HUES64 (cell line): ENCODE measurements around the gene TLE6.
A peak's percentile ranks its signal among the peaks of the same experiment; 100 is the strongest.

Experiments used
- H3K27ac ChIP-seq: 2 replicates; pipeline ENCODE4 v1.7.0; 2013; ENCODE audit warnings: low read depth, low read length, inconsistent platforms
- H3K27me3 ChIP-seq: 2 replicates; pipeline ENCODE4 v1.6.1; 2013; ENCODE audit warnings: mild to moderate bottlenecking, low read length; ENCODE audit not compliant: insufficient read depth
- H3K36me3 ChIP-seq: 2 replicates; pipeline ENCODE4 v1.6.1; 2013; ENCODE audit warnings: mild to moderate bottlenecking, low read length; ENCODE audit not compliant: insufficient read depth
- H3K4me1 ChIP-seq: 2 replicates; pipeline ENCODE4 v1.6.1; 2013; ENCODE audit warnings: mild to moderate bottlenecking, low read length, moderate library complexity; ENCODE audit not compliant: insufficient read depth
- H3K4me3 ChIP-seq: 2 replicates; pipeline ENCODE4 v1.5.1; 2013; ENCODE audit warnings: mild to moderate bottlenecking, low read length, moderate library complexity
- H3K9ac ChIP-seq: 2 replicates; pipeline ENCODE4 v1.6.1; 2013; ENCODE audit warnings: mild to moderate bottlenecking, low read depth, low read length
- H3K9me3 ChIP-seq: 2 replicates; pipeline ENCODE4 v1.6.1; 2013; ENCODE audit warnings: low read depth, low read length; ENCODE audit not compliant: insufficient read depth
- WGBS: fragments of 150-250, 120-280 bp; methylation state at CpG from one replicate; pipeline ENCODE4 v1.1.7; 2013; ENCODE audit warnings: missing lambda C conversion rate; 5-methylcytosine and 5-hydroxymethylcytosine counted together

The TLE6 gene

GRCh38 chr19:2976609-2977000, 759 bp upstream of the TLE6 start:
- H3K36me3 ChIP-seq, result no peaks in the 10 kb centered on the region
- H3K27ac ChIP-seq, result no peak overlapping the region
- no peak overlapping the region for H3K9ac ChIP-seq
- H3K27me3 ChIP-seq, result peaks cover 58% of the 10 kb centered on the region
- H3K4me3 ChIP-seq, result peak overlapping the region; percentile 65
- peaks cover 8% of the 10 kb centered on the region; the same call in 1 of the 2 replicates for H3K4me1 ChIP-seq
- 7% methylated on average over 15 of the region's 15 CpGs for WGBS
- H3K9me3 ChIP-seq, result no peaks in the 10 kb centered on the region

GRCh38 chr19:2977746-2978138, 378 bp downstream of the TLE6 start:
- Histone ChIP-seq H3K27ac (no peak overlapping the region; the same call in 1 of the 2 replicates), H3K4me3 (peak overlapping the region; percentile 39), H3K9ac (no peak overlapping the region), H3K4me1 (peaks cover 12% of the 10 kb centered on the region), H3K27me3 (peaks cover 66% of the 10 kb centered on the region), H3K36me3 (no peaks in the 10 kb centered on the region), H3K9me3 (no peaks in the 10 kb centered on the region)
- WGBS, result 13% methylated on average over 9 of the region's 10 CpGs

- no peaks in the 10 kb centered on the region for H3K36me3 ChIP-seq
- peaks cover 71% of the 10 kb centered on the region for H3K27me3 ChIP-seq
- H3K4me3 ChIP-seq, result peak overlapping the region; percentile 39; the same call in 1 of the 2 replicates
- H3K4me1 ChIP-seq, result peaks cover 17% of the 10 kb centered on the region
- 61% methylated on average over 11 of the region's 11 CpGs for WGBS
- H3K9me3 ChIP-seq, result no peaks in the 10 kb centered on the region
- no peak overlapping the region for H3K27ac ChIP-seq
- no peak overlapping the region for H3K9ac ChIP-seq
Observed at GRCh38 chr19:2978166-2978767, 903 bp downstream of the TLE6 start.

- peaks cover 77% of the 10 kb centered on the region for H3K27me3 ChIP-seq
- H3K27ac ChIP-seq, result no peak overlapping the region
Observed at GRCh38 chr19:2978772-2979171, 1.4 kb downstream of the TLE6 start.

GRCh38 chr19:2981898-2982297, 4.5 kb downstream of the TLE6 start:
- H3K4me1 ChIP-seq, result peaks cover 16% of the 10 kb centered on the region
- H3K27ac ChIP-seq, result no peak overlapping the region
- H3K4me3 ChIP-seq, result no peak overlapping the region
- H3K9me3 ChIP-seq, result no peaks in the 10 kb centered on the region
- no peak overlapping the region for H3K9ac ChIP-seq
- WGBS, result 77% methylated on average over 5 of the region's 5 CpGs
- peaks cover 72% of the 10 kb centered on the region for H3K27me3 ChIP-seq
- H3K36me3 ChIP-seq, result no peaks in the 10 kb centered on the region

More at GRCh38 chr19:2978772-2979171, 1.4 kb downstream of the TLE6 start:
- 85% methylated on average over 9 of the region's 9 CpGs for WGBS
- Histone ChIP-seq H3K4me3 (no peak overlapping the region), H3K4me1 (peaks cover 19% of the 10 kb centered on the region), H3K9ac (no peak overlapping the region), H3K9me3 (no peaks in the 10 kb centered on the region), H3K36me3 (no peaks in the 10 kb centered on the region)

- WGBS, result 38% methylated on average over 8 of the region's 8 CpGs
- Histone ChIP-seq H3K27me3 (peaks cover 73% of the 10 kb centered on the region), H3K4me1 (peaks cover 21% of the 10 kb centered on the region), H3K9ac (no peak overlapping the region), H3K9me3 (no peaks in the 10 kb centered on the region), H3K36me3 (no peaks in the 10 kb centered on the region), H3K27ac (no peak overlapping the region), H3K4me3 (no peak overlapping the region)
Observed at GRCh38 chr19:2982561-2982960, 5.2 kb downstream of the TLE6 start.

- no peak overlapping the region for H3K27ac ChIP-seq
- no peak overlapping the region for H3K4me3 ChIP-seq
- peaks cover 72% of the 10 kb centered on the region for H3K27me3 ChIP-seq
- no peak overlapping the region for H3K9ac ChIP-seq
- 21% methylated on average over 10 of the region's 10 CpGs for WGBS
- H3K4me1 ChIP-seq, result peaks cover 25% of the 10 kb centered on the region
- no peaks in the 10 kb centered on the region for H3K9me3 ChIP-seq
- no peaks in the 10 kb centered on the region for H3K36me3 ChIP-seq
Observed at GRCh38 chr19:2982983-2983350, 5.6 kb downstream of the TLE6 start.

- Histone ChIP-seq H3K9me3 (no peaks in the 10 kb centered on the region), H3K9ac (no peak overlapping the region), H3K36me3 (no peaks in the 10 kb centered on the region), H3K27ac (peak overlapping the region; percentile 52; the same call in 1 of the 2 replicates), H3K4me1 (peaks cover 26% of the 10 kb centered on the region), H3K4me3 (no peak overlapping the region), H3K27me3 (peaks cover 70% of the 10 kb centered on the region)
- 4% methylated on average over 24 of the region's 24 CpGs for WGBS
Observed at GRCh38 chr19:2983351-2984214, 6.2 kb downstream of the TLE6 start.

GRCh38 chr19:2984215-2984528, 6.8 kb downstream of the TLE6 start:
- no peak overlapping the region for H3K4me3 ChIP-seq
- peak overlapping the region; percentile 52; the same call in 1 of the 2 replicates for H3K27ac ChIP-seq

GRCh38 chr19:2986951-2987524, 9.7 kb downstream of the TLE6 start:
- WGBS, result 14% methylated on average over 20 of the region's 20 CpGs
- peaks cover 26% of the 10 kb centered on the region for H3K4me1 ChIP-seq
- H3K36me3 ChIP-seq, result no peaks in the 10 kb centered on the region
- H3K9me3 ChIP-seq, result no peaks in the 10 kb centered on the region
- peaks cover 52% of the 10 kb centered on the region for H3K27me3 ChIP-seq
- peak overlapping the region; percentile 22; the same call in 1 of the 2 replicates for H3K4me3 ChIP-seq
- peak overlapping the region; percentile 18; the same call in 1 of the 2 replicates for H3K27ac ChIP-seq
- peak overlapping the region; percentile 9; the same call in 1 of the 2 replicates for H3K9ac ChIP-seq

More at GRCh38 chr19:2984215-2984528, 6.8 kb downstream of the TLE6 start:
- Histone ChIP-seq H3K9ac (no peak overlapping the region), H3K9me3 (no peaks in the 10 kb centered on the region), H3K4me1 (peaks cover 26% of the 10 kb centered on the region), H3K36me3 (no peaks in the 10 kb centered on the region), H3K27me3 (peaks cover 70% of the 10 kb centered on the region)
- under 1% methylated on average over 14 of the region's 14 CpGs for WGBS

GRCh38 chr19:2987797-2988196, 10.4 kb downstream of the TLE6 start:
- H3K9ac ChIP-seq, result no peak overlapping the region
- H3K4me1 ChIP-seq, result peaks cover 22% of the 10 kb centered on the region

More at GRCh38 chr19:2987797-2988196, 10.4 kb downstream of the TLE6 start:
- WGBS, result 72% methylated on average over 10 of the region's 12 CpGs
- Histone ChIP-seq H3K36me3 (no peaks in the 10 kb centered on the region), H3K9me3 (no peaks in the 10 kb centered on the region), H3K27ac (no peak overlapping the region), H3K4me3 (no peak overlapping the region), H3K27me3 (peaks cover 46% of the 10 kb centered on the region)
